Muscle layer of duodenum (tissue), 2 donors: ENCODE measurements around the gene ITGA6.
A peak's percentile ranks its signal among the peaks of the same experiment; 100 is the strongest.

Source experiments
- H3K27ac ChIP-seq: one replicate; pipeline ENCODE4 v1.7.0; 2013; ENCODE audit warnings: mild to moderate bottlenecking, low read length
- H3K27me3 ChIP-seq: one replicate; pipeline ENCODE4 v1.7.0; 2013; ENCODE audit warnings: low read depth, mild to moderate bottlenecking, control low read depth, low read length
- H3K36me3 ChIP-seq, 2 donors: one replicate each; pipeline ENCODE4 v1.7.0; 2013; ENCODE audit warnings: low read length in 2 of 2, control low read depth in 1 of 2, mild to moderate bottlenecking in 1 of 2; ENCODE audit not compliant: insufficient read depth in 2 of 2, control insufficient read depth in 1 of 2
- H3K4me1 ChIP-seq, 2 donors: one replicate each; pipeline ENCODE4 v1.7.0; 2013; ENCODE audit warnings: low read length in 2 of 2, mild to moderate bottlenecking in 2 of 2, control low read depth in 1 of 2, moderate library complexity in 1 of 2; ENCODE audit not compliant: insufficient read depth in 2 of 2, control insufficient read depth in 1 of 2
- H3K4me3 ChIP-seq, 2 donors: one replicate each; pipeline ENCODE4 v1.7.0; 2013; ENCODE audit warnings: low read length in 2 of 2, low read depth in 1 of 2, mild to moderate bottlenecking in 1 of 2
- H3K9me3 ChIP-seq, 2 donors: one replicate each; pipeline ENCODE4 v1.7.0; 2013; ENCODE audit warnings: low read length in 2 of 2, control low read depth in 1 of 2, mild to moderate bottlenecking in 1 of 2; ENCODE audit not compliant: control insufficient read depth in 1 of 2
- donor health status: healthy.

Gene ITGA6

GRCh38 chr2:172458561-172459124, 31.3 kb downstream of the ITGA6 start:
- Histone ChIP-seq H3K36me3 (no peaks in the 10 kb centered on the region), H3K27ac (no peak overlapping the region), H3K27me3 (no peaks in the 10 kb centered on the region), H3K9me3 (no peaks in the 10 kb centered on the region), H3K4me1 (peaks cover 9% of the 10 kb centered on the region in 2 donors), H3K4me3 (no peak overlapping the region)

DNA sequence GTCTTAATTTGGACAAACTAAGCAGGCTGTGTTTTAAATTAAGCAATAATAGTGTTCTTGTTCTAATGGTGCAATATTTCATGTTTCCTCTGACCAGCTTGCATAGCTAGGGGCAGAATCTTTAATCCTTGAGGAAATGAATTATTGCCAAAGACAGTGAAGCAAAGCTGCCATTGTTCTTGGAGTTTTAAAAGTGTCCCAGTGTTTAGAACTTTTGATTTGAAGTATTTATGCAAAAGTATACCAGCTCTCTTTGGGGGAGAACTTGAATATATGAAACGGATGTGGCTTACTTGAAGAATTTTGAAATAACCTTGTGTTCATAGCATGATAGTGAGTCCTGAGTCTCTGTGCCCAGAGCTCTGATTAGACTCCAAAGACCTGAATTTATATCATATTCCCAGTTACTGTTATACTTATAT, 33.4 kb downstream of the ITGA6 start:
- H3K27ac ChIP-seq: no peak overlapping the region
- H3K27me3 ChIP-seq: no peaks in the 10 kb centered on the region
- peaks cover 9 to 19% of the 10 kb centered on the region in 2 donors for H3K4me1 ChIP-seq
- H3K4me3 ChIP-seq: no peak overlapping the region
- H3K36me3 ChIP-seq: no peaks in the 10 kb centered on the region
- no peaks in the 10 kb centered on the region for H3K9me3 ChIP-seq

DNA sequence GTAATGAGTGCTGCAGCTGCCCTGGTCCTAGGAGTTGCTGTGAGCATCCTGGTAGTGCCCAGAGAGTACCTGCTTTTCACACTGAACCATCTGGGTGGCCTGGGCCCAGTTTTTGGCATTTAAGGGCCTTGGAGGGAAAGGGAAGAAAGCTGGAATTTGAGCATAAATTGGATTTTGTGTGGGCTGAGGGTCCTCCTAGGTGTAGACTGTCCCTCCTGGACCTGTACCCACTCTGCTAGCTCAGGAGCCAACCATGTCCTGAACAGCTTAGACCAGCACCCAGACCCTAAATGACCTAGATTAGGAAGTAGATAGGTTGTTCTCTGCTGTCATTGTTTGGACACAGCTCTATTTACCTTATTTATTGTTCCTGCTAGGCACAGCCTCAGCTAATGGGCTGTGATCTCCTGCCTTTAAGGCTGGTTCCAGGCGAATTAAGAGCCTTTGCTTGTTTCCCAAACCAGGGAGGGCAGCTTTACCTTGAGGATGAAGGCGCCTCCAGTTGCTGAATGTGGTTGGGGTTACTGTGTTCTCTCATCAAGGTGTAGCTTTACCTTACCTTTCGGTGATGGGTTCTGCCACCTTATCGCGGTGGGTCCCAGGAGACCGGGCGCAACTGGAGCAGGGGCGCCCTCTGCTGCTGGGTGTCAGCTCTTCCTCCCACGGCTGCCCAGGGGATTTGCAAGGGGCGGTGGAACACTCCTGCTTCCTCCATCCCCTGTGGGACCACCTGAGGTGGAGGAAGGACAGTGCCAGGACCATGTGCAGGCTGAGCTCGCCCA, 34.4 kb downstream of the ITGA6 start:
- no peaks in the 10 kb centered on the region for H3K9me3 ChIP-seq
- no peaks in the 10 kb centered on the region for H3K36me3 ChIP-seq
- H3K27me3 ChIP-seq: no peaks in the 10 kb centered on the region
- H3K27ac ChIP-seq: no peak overlapping the region
- peaks cover 9 to 19% of the 10 kb centered on the region in 2 donors for H3K4me1 ChIP-seq
- no peak overlapping the region for H3K4me3 ChIP-seq

DNA sequence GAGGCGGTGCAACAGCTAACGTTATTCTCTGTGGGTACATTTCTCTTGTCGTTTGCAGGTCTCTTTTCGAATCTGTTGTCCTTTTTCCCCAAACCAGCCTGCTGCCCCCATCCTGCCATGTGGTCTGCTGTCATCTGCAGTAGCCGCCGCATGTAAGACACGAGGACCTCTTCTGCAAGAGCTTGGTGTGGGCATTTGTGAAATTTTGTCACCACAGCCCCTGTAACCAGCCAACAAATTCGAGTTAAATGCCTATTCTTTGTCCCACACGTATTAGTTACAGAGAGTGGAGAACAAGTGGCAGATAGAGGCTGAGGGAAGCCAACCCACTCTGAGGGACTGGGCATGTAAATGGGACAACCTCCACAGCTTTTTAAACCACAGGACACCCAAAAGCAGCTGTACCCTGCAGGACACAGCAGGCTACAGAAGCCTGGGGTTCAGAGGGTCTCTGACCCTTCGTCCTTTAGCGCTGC, 35.0 kb downstream of the ITGA6 start:
- Histone ChIP-seq H3K27me3 (no peaks in the 10 kb centered on the region), H3K36me3 (no peaks in the 10 kb centered on the region), H3K4me3 (no peak overlapping the region), H3K27ac (no peak overlapping the region), H3K4me1 (peaks cover 9 to 19% of the 10 kb centered on the region in 2 donors), H3K9me3 (no peaks in the 10 kb centered on the region)

GRCh38 chr2:172462849-172463381, 35.5 kb downstream of the ITGA6 start:
- Histone ChIP-seq H3K27ac (peak overlapping the region; percentile 74), H3K36me3 (no peaks in the 10 kb centered on the region), H3K27me3 (no peaks in the 10 kb centered on the region), H3K4me1 (peaks cover 9 to 19% of the 10 kb centered on the region in 2 donors), H3K9me3 (no peaks in the 10 kb centered on the region), H3K4me3 (no peak overlapping the region)

- Histone ChIP-seq H3K4me3 (no peak overlapping the region), H3K4me1 (peaks cover 9 to 19% of the 10 kb centered on the region in 2 donors), H3K27ac (peak overlapping the region; percentile 74), H3K9me3 (no peaks in the 10 kb centered on the region), H3K27me3 (no peaks in the 10 kb centered on the region), H3K36me3 (peaks cover 0 to 4% of the 10 kb centered on the region in 2 donors)
Measured at GRCh38 chr2:172464400-172465129, 37.2 kb downstream of the ITGA6 start.

DNA sequence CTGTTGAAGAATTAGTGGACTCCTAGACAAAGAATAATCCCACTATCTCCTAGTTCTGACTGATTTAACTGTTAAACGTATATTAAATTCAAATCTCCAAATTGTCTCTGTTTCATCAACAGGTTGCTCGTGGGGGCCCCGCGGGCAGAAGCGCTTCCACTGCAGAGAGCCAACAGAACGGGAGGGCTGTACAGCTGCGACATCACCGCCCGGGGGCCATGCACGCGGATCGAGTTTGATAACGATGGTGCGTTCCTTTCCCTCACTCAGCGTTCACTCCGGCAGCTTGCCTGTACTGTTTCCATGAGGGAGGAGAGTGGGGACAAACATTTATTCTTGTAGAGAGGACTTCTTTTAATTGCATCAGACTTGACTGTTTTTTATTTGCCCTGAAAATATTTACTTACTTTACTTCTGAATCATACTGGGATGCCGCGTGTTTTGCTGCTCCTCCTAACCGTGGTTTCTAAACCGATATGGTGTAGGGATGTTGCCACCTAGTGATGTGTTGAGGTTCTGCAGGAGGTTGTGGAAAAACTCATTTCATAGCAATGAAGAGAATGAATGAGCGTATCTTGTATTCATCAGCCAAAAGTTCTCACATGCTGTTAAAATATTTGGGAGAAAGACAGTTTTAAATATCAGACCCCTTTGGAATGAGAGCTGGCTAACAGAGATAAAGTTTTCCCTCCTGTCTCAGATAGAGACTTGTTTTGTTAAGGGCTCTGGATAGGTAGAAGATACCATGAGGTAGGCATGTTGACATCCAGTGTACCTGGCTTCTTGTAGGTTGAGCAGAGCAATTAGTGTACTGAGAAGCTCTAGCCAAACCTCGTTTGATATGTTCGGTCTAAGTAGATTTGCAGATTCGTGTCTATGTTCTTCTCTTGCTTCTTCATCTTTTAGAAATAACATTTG, 38.3 kb downstream of the ITGA6 start:
- Histone ChIP-seq H3K9me3 (no peaks in the 10 kb centered on the region), H3K36me3 (peaks cover 0 to 4% of the 10 kb centered on the region in 2 donors), H3K4me3 (peak overlapping the region; percentile 43 to 44), H3K27me3 (no peaks in the 10 kb centered on the region), H3K27ac (peak overlapping the region; percentile 33), H3K4me1 (peaks cover 9 to 19% of the 10 kb centered on the region in 2 donors)

- no peaks in the 10 kb centered on the region for H3K9me3 ChIP-seq
- no peaks in the 10 kb centered on the region for H3K27me3 ChIP-seq
- H3K36me3 ChIP-seq: peaks cover 0 to 5% of the 10 kb centered on the region in 2 donors
- H3K27ac ChIP-seq: no peak overlapping the region
- H3K4me3 ChIP-seq: no peak overlapping the region
- peaks cover 0 to 19% of the 10 kb centered on the region in 2 donors for H3K4me1 ChIP-seq
Measured at GRCh38 chr2:172467382-172467781, 40.0 kb downstream of the ITGA6 start.

DNA sequence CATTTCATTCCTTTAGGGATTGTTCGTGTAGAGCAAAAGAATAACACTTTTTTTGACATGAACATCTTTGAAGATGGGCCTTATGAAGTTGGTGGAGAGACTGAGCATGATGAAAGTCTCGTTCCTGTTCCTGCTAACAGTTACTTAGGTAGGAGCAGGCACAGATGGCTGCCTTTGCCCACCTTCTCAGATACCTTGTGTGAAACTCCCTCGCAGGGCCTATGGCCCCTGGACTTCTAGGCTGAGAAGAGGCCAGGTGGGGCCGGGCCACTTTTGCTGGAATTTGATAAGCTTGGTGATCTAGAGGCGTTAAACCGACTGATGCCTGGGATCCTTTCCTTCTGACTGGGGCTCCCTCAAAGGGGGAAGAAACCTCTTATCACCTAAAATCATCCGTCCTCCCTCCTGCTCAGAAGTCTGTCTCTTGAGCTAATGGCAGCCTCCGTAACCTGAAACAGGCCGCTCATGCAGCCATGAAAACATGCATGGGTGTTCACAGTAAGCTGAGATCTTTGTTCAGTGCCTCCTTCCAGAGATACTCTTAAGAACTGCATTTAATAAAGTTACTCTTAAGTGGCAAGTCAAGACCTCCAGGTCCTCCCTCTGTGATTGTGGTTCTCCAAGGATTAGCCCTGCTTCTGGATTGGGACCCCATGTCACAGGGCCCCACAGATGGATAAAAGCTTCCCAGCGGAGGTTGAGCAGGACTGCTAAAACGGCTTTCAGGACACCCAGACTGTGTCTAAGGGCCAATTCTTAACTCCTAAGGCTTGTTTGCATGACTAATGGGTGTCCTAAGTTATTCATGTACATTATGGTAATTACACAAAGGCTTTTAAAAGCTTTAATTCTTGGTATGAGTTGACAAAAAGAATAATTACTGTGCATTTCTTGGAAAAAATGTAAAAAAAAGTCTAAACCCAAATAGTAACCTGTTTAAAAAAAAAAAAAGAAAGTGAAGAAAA, 43.9 kb downstream of the ITGA6 start:
- no peaks in the 10 kb centered on the region for H3K9me3 ChIP-seq
- H3K27me3 ChIP-seq: no peaks in the 10 kb centered on the region
- H3K36me3 ChIP-seq: peaks cover 0 to 8% of the 10 kb centered on the region in 2 donors
- no peak overlapping the region for H3K4me3 ChIP-seq
- no peaks in the 10 kb centered on the region for H3K4me1 ChIP-seq
- H3K27ac ChIP-seq: no peak overlapping the region
